Activated naive CD4-positive, alpha-beta T cell (primary cell): ENCODE measurements around the gene FAM228A.
"Not testable (repeated sequence)": the region's sequence is repeated elsewhere in the genome, so short reads cannot be mapped to it uniquely, and the experiment has no call there.

Experiments used
- DNase-seq, 4 experiments: peaks; one replicate each; lab custom pipeline; 2025; lab: John Stamatoyannopoulos, UW

The FAM228A gene

DNA sequence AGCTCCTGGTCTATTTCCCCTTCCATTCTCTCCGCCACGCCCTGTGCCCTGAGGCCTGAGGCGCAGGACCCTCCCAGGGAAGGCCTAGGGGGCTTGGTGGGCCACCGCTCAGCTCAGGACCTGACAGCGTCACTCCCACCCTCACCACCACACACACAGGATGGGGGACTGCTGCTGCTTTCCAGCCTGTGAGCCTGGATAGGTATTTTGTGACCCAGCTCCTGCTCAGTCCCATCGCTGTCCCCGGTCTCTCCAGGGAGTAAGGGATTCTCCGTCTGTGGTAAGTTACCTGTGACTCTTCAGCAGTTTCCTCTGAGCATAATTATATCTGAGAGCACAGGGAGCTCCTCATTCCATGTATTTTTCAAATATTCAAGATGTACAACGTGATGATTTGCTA is 16.3 kb downstream of the FAM228A start:
- no peak for DNase-seq

DNA sequence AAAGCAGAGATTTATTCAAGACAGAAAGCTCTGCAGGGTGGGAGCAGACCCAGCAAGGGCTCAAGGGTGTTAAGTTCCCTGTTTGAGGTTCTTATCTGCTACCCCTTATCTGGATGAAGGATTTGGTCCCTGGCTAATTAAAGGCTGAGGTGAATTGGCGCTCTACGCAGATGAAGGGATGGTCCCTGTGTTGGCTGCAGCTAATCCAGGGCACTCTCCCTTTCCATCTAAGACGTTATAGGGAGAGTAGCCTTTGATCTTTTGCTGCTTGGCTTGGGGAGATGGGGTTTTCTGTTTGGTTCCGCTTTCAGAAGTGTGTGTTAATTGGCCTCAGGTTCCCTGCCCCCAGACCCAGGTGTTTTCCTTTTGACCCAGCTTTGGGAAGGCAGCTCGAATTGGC is 17.0 kb downstream of the FAM228A start:
- no peak for DNase-seq

DNA sequence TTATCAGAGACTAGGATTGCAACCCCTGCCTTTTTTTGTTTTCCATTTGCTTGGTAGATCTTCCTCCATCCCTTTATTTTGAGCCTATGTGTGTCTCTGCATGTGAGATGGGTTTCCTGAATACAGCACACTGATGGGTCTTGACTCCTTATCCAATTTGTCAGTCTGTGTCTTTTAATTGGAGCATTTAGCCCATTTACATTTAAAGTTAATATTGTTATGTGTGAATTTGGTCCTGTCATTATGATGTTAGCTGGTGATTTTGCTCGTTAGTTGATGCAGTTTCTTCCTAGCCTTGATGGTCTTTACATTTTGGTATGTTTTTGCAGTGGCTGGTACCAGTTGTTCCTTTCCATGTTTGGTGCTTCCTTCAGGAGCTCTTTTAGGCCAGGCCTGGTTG is 22.4 kb downstream of the FAM228A start:
- not testable (repeated sequence) for DNase-seq

DNA sequence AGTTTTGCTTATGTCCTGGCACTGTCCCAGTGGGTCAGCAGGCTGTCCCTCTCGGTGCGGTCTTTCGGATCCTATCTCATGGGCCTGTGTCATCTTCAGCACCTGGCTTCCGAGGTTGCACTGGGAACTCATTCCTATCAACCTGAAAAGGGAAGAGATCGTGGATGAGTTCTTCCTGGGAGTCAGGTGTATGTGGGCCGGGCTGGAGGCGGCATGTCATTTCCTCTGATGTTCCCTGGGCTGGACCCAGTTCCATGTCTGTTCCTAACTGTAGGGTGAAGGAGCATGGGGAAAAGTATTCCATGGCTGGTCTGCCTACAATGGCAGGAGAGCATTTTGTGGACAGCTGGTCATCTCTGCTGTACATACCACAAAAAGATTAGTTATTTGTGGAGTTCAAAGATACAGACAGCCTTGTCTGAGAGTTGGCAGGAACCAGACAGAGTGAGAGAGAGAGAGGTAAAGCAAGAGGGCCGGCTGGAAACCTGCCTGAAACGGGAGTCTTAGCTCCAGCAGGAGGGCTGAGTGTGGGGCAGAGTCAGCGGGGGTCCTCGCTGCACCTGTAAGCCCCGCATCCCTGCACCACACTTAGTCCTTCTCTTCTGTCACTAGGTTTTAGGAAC is 25.2 kb downstream of the FAM228A start:
- no peak for DNase-seq

DNA sequence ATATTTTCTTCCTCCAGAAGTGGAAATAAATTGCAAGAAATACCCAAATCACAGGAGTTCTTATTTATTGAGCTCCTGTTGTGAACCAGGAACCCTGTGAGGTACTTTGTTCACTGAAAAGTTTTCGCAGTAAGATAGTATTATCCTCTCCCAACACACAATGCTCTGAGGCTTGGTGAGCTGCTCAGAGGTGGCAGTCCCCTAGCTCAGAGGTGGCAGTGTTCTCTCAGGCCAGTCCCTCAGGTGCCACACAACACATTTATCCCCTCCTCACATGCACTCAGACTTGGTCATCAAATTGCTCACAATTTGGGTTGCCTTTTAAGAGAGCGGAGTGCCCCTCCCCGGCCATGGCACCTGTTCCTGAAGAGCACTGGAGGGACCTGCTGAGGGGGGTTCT is 25.9 kb downstream of the FAM228A start:
- DNase-seq = no peak

DNA sequence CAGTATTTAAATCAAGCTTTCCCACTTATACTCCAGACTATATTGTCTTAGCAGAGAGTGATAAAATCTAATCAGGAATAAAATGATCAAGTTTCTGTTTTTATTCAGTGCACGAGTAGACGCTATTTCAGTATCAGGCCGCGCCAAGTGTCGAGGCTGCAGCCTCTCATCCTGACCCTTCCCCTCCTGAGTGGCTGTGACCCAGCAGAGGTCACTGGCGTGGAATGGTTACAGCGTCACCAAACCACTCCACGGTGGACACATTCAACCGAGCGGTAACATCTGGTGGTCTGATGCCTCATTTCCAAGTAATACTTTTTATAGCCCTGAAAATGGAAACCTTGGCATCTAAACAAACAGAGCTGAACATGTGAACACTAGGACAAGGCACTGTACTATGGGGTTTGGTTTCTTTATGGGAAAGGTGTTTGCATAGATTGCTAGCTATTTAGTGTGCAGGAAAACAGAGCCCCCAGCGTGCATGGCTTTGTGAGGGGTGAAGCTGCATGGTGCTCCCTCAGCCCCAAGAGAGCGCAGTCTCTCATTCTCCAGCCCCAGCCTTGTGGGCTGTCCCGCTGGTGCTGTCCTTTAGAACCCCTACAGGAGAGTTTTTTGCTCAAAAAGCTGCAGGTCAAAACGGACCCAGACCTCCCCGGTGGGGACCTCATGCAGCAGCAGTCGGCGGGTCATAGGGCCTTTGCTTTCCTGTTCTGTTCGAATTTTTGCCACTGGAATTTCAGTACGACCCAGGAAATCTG is 28.4 kb downstream of the FAM228A start:
- DNase-seq = no peak

DNA sequence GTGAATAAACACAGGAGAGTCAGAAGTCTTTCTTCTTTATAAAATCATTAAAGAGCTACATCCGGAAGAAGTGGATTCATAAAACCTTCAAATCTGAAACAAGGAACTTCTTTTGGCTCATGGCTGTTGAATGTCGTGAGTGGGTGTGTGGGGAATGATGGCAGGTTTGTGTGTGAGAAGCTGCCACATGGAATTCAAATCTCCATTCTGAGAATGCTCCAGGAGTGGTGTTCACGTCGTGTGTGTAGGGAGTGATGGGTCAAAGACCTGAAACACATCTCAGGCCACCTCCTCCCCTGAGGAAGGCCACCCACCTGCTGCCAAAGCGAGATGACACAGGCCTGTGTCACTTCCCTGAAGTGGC is 28.9 kb downstream of the FAM228A start:
- DNase-seq = no peak

DNA sequence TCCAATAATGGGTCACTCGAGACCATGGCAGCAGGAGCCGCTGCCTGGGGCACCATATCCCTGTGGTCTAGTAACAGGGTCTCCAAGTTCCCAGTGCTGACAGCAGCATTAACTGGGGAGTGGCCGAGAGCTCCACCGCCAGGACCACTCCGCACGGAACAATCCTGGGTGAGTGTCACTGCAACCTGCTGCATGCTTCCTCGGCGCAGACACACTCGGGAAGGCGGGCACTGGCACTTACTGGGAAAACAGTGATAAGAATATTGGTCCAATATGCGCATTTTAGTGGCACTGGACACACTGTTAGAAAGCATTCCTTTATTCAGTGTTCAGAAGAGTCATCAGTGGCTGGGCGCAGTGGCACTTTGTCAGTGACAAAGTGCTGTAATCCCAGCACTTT is 29.7 kb downstream of the FAM228A start:
- DNase-seq = no peak

DNA sequence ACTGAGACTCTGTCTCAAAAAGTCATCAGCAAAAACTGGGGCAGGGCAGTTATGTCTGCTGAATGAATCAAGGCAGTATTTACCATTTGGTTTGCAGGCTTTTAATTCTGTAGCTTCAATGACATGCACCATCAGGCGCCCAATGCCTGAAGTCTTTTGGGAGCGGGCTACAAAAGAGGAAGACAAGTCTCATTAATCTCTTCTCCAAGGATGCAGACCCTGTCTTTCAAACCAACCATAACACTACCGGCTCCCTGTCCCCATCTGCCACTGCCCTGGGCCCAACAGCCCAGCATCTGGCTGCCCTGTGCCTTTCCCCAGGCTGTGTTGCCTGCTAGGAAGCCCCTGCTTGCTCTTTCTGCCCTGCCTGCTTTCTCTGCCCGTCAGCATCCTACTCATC is 30.3 kb downstream of the FAM228A start:
- no peak for DNase-seq

DNA sequence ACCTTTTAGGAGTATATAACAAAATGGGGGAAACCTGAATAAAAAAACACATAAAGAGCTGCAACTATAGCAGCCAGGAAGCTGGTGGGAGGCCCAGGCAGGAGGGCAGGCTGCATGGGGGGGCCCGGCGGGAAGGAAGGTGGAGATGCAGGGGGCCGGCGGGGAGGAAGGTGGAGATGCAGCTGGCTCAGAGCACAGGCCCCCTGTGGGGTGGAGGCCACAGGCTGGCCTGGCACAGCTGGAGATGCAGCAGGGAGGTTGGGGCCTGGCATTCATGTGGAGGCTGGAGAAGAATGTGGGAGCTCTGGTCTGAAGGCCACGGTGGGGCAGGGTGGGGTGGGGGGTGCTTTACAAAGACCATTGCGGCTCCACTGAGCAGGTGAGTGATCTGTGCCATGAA is 31.4 kb downstream of the FAM228A start:
- DNase-seq = no peak

DNA sequence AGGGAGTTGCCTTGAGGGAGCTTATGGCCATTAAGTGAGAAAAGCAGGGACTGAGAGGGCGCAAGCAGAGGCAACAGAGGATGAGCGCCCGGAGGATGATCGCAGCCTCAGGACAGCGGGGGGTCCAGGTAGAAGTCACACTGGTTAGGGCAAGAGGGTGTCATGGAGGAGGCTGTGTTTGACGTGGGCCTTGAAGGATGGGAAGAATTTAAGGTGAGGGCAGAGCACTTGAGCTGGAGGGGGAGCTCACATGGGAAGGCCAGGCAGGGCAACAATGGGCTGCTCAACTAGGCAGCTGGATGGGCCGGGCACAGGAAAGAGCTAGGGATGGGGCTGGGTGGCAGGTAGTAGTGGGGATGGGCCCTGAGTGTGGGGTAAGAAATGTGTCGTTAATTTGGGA is 31.9 kb downstream of the FAM228A start:
- no peak for DNase-seq

DNA sequence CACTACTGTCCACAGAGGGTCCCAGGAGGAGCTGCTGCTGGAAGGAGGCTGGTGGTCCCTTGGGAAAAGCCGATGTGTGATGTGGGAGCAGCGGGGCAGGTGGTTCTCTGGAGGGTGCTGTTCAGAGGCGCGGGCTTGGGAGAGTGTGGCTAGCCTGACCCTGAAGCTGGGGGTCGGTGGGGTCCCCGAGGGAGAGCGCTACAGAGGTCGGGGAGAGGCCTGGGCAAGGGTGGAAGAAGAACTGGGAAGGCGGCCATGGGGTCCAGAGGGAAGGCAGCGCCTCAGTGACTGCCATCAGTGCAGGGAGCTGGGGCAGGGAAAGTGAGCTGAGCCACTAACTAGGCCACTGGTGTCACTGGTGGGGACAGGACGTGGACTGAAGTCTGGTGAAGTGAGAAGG is 32.5 kb downstream of the FAM228A start:
- DNase-seq = no peak

DNA sequence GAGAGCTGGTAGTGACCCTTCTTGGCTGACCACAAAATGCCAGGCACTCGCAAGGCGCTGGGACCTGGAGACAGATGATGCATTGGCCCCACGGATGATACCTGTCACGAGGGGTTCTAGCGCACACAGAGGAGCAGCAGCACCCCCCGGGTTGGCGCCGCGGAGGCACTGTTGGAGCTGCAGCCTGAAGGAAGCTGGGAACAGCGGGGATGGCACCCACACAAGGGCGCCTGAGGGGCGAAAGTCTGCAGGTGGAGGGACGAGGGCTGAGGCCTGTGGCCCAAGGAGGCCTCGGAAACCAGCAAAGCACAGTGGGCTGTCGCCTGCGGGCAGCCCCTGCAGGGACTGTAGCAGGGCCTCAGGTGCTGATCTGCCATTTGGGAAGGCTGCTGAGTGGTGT is 33.6 kb downstream of the FAM228A start:
- DNase-seq = no peak

DNA sequence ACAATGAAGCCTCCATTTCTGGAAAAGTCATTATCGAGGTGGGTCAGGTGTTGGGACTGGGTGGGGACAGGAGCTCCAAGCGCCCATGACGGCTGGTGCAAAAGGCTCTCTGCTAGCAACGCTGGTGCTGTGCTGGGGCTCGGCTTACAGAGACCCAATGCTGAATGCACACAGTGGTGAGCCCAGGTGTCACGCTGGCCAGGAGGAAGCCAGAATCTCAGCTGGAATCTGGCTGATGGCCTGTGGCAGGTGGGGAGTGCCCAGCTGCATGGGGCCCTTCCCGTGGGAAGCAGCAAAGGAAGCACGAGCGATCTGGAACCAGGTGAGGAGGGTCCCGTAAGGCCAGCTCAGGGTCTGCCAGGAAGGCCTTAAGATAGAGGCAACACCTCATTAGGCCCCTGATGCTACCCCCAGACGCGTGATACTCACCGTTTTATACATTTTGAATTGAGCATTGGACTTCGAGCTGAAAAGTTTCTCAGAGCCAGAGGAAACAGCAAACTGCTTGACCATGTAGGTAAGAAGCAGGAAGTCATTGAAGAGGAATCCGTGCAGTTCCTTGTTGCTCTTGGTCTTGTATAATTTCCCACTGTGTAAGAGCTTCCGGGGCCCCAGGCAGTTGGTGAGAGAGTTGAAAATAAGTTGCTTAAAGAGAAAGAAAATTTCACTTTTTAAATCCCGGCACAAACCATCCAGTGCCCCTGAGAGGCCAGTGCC is 34.7 kb downstream of the FAM228A start:
- no peak for DNase-seq

DNA sequence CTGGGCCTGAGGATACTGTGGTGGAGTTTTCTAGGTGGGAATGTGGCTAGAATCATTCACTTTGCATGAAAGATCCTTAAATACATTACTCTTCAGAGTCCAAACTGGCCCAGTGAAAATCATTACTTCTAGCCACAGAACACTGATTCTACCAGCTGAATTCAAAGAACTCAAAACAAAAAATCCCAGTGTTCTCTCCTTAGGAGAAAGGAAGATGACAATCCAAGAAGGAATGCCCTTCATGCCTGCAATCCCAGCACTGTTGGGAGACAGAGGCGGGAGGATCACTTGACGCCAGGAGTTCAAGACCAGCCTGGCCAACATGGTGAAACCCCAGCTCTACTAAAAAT is 35.2 kb downstream of the FAM228A start:
- DNase-seq = no peak

DNA sequence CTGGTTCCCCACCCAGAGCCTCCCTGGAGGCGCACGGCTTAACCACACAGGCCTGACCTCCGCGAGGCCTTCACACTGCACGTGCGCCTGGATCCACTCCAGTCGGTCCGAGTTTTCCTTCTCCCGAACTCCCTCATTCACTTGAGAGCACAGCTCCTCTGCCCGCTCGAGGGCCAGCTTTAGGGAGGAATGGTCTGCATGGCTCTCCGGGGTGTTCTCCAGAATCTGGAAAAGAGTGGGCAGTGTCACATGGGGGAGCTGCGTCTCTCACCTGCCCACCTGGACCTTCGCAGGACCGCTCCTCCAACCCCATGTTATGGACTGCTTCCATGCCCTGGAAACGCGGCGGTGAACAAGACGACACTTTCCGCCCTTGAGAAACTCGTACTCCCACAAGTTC is 35.9 kb downstream of the FAM228A start:
- DNase-seq = no peak

DNA sequence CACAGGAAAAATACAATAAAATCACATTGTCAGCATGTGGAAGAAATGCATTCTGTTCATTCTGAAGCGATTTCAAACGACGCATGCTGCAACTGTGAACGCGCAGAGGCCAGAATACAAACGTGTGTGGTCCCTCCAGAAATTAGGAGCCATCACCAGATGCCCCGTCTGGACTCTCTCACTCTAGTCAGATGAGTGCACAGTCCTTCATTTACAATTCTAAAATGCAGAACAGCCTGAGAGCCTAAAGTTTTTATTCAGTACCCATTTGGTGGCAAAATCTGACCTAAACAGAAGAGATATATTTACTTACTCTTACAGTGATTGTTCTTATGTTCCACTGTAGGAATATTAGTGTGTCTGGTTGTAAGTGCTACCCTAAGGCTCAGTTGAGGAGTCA is 36.6 kb downstream of the FAM228A start:
- DNase-seq = no peak

DNA sequence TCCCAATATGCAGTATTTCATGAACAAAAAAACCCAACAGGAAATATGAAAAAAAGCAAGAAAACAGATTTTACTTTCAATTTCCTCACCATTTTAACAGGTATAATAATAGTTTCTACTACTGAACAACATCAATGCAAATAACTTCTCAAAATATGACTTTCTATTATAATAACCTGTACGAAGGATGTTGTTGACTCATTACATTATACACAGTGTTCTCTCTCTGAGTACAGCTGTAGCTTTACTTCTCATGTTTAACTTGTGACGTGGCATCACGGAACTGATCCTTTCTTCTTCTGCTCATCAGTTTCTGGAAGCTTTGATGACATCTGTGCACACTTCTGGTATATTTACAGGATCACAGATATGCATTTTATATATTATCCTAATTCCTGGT is 40.0 kb downstream of the FAM228A start:
- no peak for DNase-seq

DNA sequence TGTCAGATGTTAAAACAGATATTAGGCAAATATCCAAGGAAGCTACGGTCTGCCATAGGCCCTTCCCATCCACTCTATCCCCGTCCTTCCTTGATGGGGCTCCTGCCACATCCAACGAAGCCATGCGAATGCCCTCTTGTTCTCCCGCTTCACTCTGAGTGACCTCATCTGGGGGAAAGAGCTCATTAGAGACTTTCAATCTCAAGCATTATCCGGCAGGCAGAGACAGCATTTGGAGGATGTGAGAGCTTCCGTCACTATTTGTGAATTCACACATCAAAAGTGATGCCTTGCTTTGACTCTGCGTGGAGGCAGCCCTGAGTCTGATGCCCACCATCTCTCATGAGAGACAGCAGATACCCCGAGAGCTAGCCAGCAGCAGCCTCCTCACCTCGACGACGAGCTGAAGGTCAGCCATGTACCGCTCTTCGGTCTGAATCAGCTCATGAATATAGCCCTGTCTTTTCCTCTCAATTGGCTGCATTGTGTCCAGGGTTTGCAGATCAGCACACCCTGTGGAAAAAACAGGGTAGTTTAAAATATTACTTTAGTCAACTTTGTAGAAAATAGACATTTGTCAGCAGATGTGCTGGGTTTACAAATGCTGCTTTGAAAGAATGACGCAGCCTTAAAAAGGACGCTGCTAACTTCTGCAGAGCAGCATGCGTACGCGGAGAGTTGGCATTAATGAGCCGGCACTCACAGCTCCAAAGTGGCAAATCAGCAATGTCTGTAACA is 45.9 kb downstream of the FAM228A start:
- DNase-seq = no peak

DNA sequence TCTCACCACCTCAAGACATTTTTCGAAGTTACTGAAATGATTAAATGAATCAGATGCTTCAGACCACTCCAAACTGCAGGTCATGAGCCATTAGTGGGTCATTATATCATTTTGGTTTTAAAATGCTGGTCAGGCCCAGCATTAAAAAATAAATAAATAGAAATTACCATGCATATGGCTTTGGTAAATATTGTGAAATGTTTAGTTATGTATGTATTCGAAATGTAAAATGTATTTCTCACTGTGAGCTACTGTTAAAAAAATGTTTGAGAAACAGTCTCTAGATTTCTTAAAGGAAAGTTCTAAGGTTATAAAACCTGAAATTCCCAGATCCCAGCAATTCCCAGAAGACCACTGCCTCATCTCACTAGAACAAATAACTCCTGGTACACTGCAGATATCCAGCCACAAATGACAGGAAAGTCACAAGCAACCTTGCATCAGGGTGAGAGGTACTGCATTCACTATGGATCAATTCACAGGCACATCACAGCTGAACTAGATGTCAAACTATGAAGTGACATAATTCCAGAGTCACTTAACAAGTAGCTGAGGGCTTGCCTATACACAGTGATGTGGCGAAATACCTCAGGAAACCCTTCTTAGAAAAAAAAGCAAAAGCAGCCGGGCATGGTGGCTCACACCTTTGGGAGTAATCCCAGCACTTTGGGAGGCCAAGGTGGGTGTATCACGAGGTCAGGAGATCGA is 46.6 kb downstream of the FAM228A start:
- DNase-seq = no peak

DNA sequence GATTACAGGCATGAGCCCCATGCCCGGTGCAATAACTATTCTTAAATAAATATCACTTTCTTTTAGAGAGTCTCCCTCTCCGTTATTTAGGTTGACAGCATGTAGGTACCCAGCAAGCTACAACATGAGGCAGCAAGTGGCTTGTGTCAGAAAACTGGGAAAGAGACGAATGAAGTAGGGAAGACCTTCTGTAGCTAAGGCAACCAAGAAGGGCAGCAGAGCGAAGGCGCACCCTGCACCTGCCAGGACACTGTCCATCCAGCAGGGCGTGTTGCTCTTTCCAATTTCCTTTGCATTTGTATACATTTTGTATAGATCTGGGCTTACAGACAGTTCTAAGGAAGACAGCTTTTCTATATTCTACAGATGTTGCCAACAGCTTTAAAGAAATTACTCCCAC is 48.1 kb downstream of the FAM228A start:
- no peak for DNase-seq
